GM12878 (cell line): ENCODE measurements around the gene ECT2. TPM values are rescaled to one million over a fixed set of nuclear protein-coding genes. Genes with fewer than 3 reads are reported as not detected.

Experiments used
- ATAC-seq: fragments of 200-7000 bp; cut with Tn5 transposase; 3 replicates; pipeline ENCODE4 v1.9.1; 2020; ENCODE audit warnings: mild to moderate bottlenecking, moderate library complexity
- BruUV-seq: library from RNA; stranded (reverse); fragments of 400-500 nt; replicated peaks from 2 replicates; lab custom pipeline; 2021; lab: Mats Ljungman, UMichigan
- CTCF ChIA-PET: fragments of 300-600 bp; sonication (Branson Sonifier 250); formaldehyde crosslinking; extraction: SDS; loops from one replicate; lab custom pipeline; 2021; ENCODE audit warnings: inconsistent platforms; lab: Yijun Ruan, JAX
- POLR2A ChIA-PET: fragments of 350-600 bp; formaldehyde crosslinking; extraction: SDS; loops from one replicate; lab custom pipeline; 2021; ENCODE audit warnings: inconsistent platforms; lab: Charles Lee
- RAD21 ChIA-PET: fragments of 300-600 bp; sonication (Branson Sonifier 250); formaldehyde crosslinking; loops from one replicate; lab custom pipeline; 2023; ENCODE audit warnings: antibody characterized with exemption; ENCODE audit not compliant: unreplicated experiment; lab: Charles Lee
- SMC1A ChIA-PET: fragments of 300-600 bp; sonication (Branson Sonifier 250); formaldehyde crosslinking; loops from one replicate; lab custom pipeline; 2023; ENCODE audit not compliant: unreplicated experiment, uncharacterized antibody; lab: Charles Lee
- DNase-seq: peaks from one replicate; pipeline ENCODE4 v3.0.0-alpha.2; 2011; ENCODE audit warnings: low read depth, low spot score
- FAIRE-seq: peaks from 3 replicates; lab custom pipeline; 2011; peaks lifted over from hg19 to GRCh38; lab: Jason Lieb, UNC
- H2AFZ ChIP-seq: 2 replicates; pipeline ENCODE4 v1.6.0; 2011; ENCODE audit warnings: low read depth, low read length, control low read depth; ENCODE audit not compliant: control insufficient read depth
- H3K27ac ChIP-seq: 2 replicates; pipeline ENCODE4 v1.5.1; 2011; ENCODE audit warnings: control low read depth; ENCODE audit not compliant: control insufficient read depth, insufficient read depth
- H3K27me3 ChIP-seq, 2 experiments: replicated peaks in 1 of 2; 2 replicates each; pipeline versions ENCODE4 v1.6.0 to v1.6.1; 2011; ENCODE audit warnings: low read length in 1 of 2; ENCODE audit not compliant: control insufficient read depth in 2 of 2, insufficient read depth in 2 of 2
- H3K36me3 ChIP-seq, 2 experiments: 2 replicates each; pipeline ENCODE4 v1.5.1; 2011; ENCODE audit warnings: low read length in 1 of 2; ENCODE audit not compliant: control insufficient read depth in 2 of 2, insufficient read depth in 2 of 2
- H3K4me1 ChIP-seq: 2 replicates; pipeline ENCODE4 v1.6.1; 2011; ENCODE audit warnings: mild to moderate bottlenecking, low read length, moderate library complexity, mixed read lengths; ENCODE audit not compliant: control insufficient read depth, insufficient read depth
- H3K4me2 ChIP-seq: 2 replicates; pipeline ENCODE4 v1.6.0; 2011; ENCODE audit warnings: control low read depth; ENCODE audit not compliant: control insufficient read depth, insufficient read depth
- H3K4me3 ChIP-seq: fragments of 200-600 bp; sonication (generic); 2 replicates; pipeline ENCODE4 v1.5.1; 2016
- H3K79me2 ChIP-seq: 2 replicates; pipeline ENCODE4 v1.6.0; 2011; ENCODE audit warnings: low read length; ENCODE audit not compliant: control insufficient read depth, insufficient read depth
- H3K9ac ChIP-seq: 2 replicates; pipeline ENCODE4 v1.8.0; 2011; ENCODE audit warnings: low read length, control low read depth, mixed read lengths; ENCODE audit not compliant: control insufficient read depth, insufficient read depth
- H3K9me3 ChIP-seq: replicated peaks from 3 replicates; pipeline ENCODE4 v1.5.1; 2011; ENCODE audit warnings: mild to moderate bottlenecking, low read length; ENCODE audit not compliant: control insufficient read depth, insufficient read depth
- H4K20me1 ChIP-seq: 2 replicates; pipeline ENCODE4 v1.6.0; 2011; ENCODE audit not compliant: control insufficient read depth, insufficient read depth
- BHLHE40 ChIP-seq, 2 experiments: fragments of 450-650 bp in 1 of 2; IDR thresholded peaks; 2 replicates each; pipeline ENCODE4 v1.6.1; 2011 to 2017; ENCODE audit warnings: low read depth in 2 of 2, borderline replicate concordance in 1 of 2, improper control_type of control experiment in 1 of 2, low read length in 1 of 2, mild to moderate bottlenecking in 1 of 2
- CHD2 ChIP-seq: IDR thresholded peaks from 2 replicates; pipeline ENCODE4 v1.6.1; 2011; ENCODE audit warnings: low read depth, low read length, improper control_type of control experiment, borderline replicate concordance
- DPF2 ChIP-seq: fragments of 450-650 bp; IDR thresholded peaks from 2 replicates; pipeline ENCODE4 v1.6.1; 2017; ENCODE audit warnings: mild to moderate bottlenecking
- EGR1 ChIP-seq, 2 experiments: IDR thresholded peaks; 1 replicate in 1 of 2; 2 replicates in 1 of 2; pipeline ENCODE4 v1.6.1; 2011 to 2012; ENCODE audit warnings: low read depth in 2 of 2, low read length in 2 of 2, borderline replicate concordance in 1 of 2, mild to moderate bottlenecking in 1 of 2, moderate library complexity in 1 of 2
- GABPA ChIP-seq: IDR thresholded peaks from 2 replicates; pipeline ENCODE4 v1.6.1; 2014; ENCODE audit warnings: antibody characterized with exemption, low read depth, mild to moderate bottlenecking, inconsistent platforms
- IKZF2 ChIP-seq, 2 experiments: fragments of 450-650 bp; IDR thresholded peaks; 2 replicates each; pipeline ENCODE4 v1.6.1; 2017; ENCODE audit warnings: mild to moderate bottlenecking in 2 of 2, moderate library complexity in 2 of 2
- MEF2A ChIP-seq: IDR thresholded peaks from 2 replicates; pipeline ENCODE4 v1.6.1; 2011; ENCODE audit warnings: low read depth, mild to moderate bottlenecking, low read length, moderate library complexity; ENCODE audit not compliant: insufficient read depth
- RBBP5 ChIP-seq: fragments of 200-600 bp; sonication (generic); conservative IDR thresholded peaks from 2 replicates; pipeline ENCODE4 v1.6.1; 2016
- RCOR1 ChIP-seq: conservative IDR thresholded peaks from 2 replicates; pipeline ENCODE4 v1.6.1; 2012; ENCODE audit warnings: low read depth, low read length, improper control_type of control experiment
- RFX5 ChIP-seq: IDR thresholded peaks from 2 replicates; pipeline ENCODE4 v1.6.1; 2011; ENCODE audit warnings: low read depth, low read length, improper control_type of control experiment
- SMARCA5 ChIP-seq: fragments of 450-650 bp; IDR thresholded peaks from 2 replicates; pipeline ENCODE4 v1.6.1; 2017; ENCODE audit warnings: mild to moderate bottlenecking
- SUPT20H ChIP-seq: IDR thresholded peaks from 2 replicates; pipeline ENCODE4 v1.6.1; 2011; ENCODE audit warnings: low read depth, mild to moderate bottlenecking, low read length, moderate library complexity, borderline replicate concordance; ENCODE audit not compliant: control insufficient read depth
- SUZ12 ChIP-seq: fragments of 200-600 bp; sonication (generic); IDR thresholded peaks from one replicate; pipeline ENCODE4 v1.6.1; 2018; ENCODE audit warnings: antibody characterized with exemption, mild to moderate bottlenecking; ENCODE audit not compliant: unreplicated experiment
- ZNF217 ChIP-seq: fragments of 450-650 bp; IDR thresholded peaks from 2 replicates; pipeline ENCODE4 v1.6.1; 2017; ENCODE audit warnings: antibody characterized with exemption, mild to moderate bottlenecking
- ZSCAN29 ChIP-seq: fragments of 450-650 bp; IDR thresholded peaks from 2 replicates; pipeline ENCODE4 v1.6.1; 2017; ENCODE audit warnings: mild to moderate bottlenecking, moderate library complexity
- ZZZ3 ChIP-seq: IDR thresholded peaks from 2 replicates; pipeline ENCODE4 v1.6.1; 2011; ENCODE audit warnings: low read depth; ENCODE audit not compliant: control insufficient read depth, insufficient read length
- WGBS: methylation state at CpG from one replicate; pipeline ENCODE4 v1.1.6; 2016; ENCODE audit warnings: low lambda C conversion rate; ENCODE audit not compliant: insufficient replicate concordance, insufficient coverage; ENCODE audit errors: missing lambda C conversion rate; 5-methylcytosine and 5-hydroxymethylcytosine counted together
- in situ Hi-C: fragments of 300-500 bp; cut with MboI; formaldehyde crosslinking; loops from 9 replicates; pipeline ENCODE4 v1.14.3; 2018; ENCODE audit warnings: mixed read lengths
- intact Hi-C: fragments of 100-400 bp; cut with micrococcal nuclease; formaldehyde crosslinking; loops from one replicate; pipeline ENCODE4 v1.14.2; 2022; ENCODE audit not compliant: unreplicated experiment
- polyA plus RNA-seq, 11 experiments: library from polyadenylated mRNA; depleted of rRNA in 4 of 11; unstranded in 6 of 11; stranded (reverse) in 5 of 11; fragments of >200 nt; fragmentation: Nextera tagmentation in 4 of 11; fragmentation: Illumina TruSeq in 1 of 11; extraction: Ambion mirVana in 4 of 11; extraction: Trizol in 1 of 11; gene quantifications; 1 replicate in 1 of 11; 2 replicates in 10 of 11; pipeline versions ENCODE4 v1.2.1 to v1.2.3, GENCODE V29; 2011 to 2016; ENCODE audit warnings: inconsistent platforms in 2 of 11, missing spikeins in 2 of 11, low read depth in 1 of 11
- total RNA-seq, 4 experiments: library from RNA; depleted of rRNA in 3 of 4; stranded (reverse); fragments of >200 nt in 3 of 4; fragmentation: Illumina TruSeq in 1 of 4; extraction: Trizol in 1 of 4; gene quantifications; 2 replicates each; pipeline versions ENCODE4 v1.2.1 to v1.2.3, GENCODE V29; 2013 to 2021
- TF ChIP-seq, protein P1 (sequence below): IDR thresholded peaks from 2 replicates; pipeline ENCODE4 v1.6.1; 2012; ENCODE audit warnings: low read length, inconsistent platforms
- TF ChIP-seq, protein P2 (sequence below): fragments of 450-650 bp; IDR thresholded peaks from 2 replicates; pipeline ENCODE4 v1.6.1; 2017; ENCODE audit warnings: borderline replicate concordance
- TF ChIP-seq, protein P3 (sequence below): IDR thresholded peaks from 2 replicates; pipeline ENCODE4 v1.6.1; 2011; ENCODE audit warnings: low read depth, mild to moderate bottlenecking, low read length, moderate library complexity, borderline replicate concordance; ENCODE audit errors: extremely low read depth
- TF ChIP-seq, protein P4 (sequence below): fragments of 450-650 bp; IDR thresholded peaks from 2 replicates; pipeline ENCODE4 v1.6.1; 2016; ENCODE audit warnings: mild to moderate bottlenecking

Gene ECT2
- total and polyA plus RNA-seq, 10 of the 15 experiments (the other 5 are each of a cell fraction or from before 2014, with no cell fraction given), result 21.5 to 47.8 (median 38.2) TPM

DNA sequence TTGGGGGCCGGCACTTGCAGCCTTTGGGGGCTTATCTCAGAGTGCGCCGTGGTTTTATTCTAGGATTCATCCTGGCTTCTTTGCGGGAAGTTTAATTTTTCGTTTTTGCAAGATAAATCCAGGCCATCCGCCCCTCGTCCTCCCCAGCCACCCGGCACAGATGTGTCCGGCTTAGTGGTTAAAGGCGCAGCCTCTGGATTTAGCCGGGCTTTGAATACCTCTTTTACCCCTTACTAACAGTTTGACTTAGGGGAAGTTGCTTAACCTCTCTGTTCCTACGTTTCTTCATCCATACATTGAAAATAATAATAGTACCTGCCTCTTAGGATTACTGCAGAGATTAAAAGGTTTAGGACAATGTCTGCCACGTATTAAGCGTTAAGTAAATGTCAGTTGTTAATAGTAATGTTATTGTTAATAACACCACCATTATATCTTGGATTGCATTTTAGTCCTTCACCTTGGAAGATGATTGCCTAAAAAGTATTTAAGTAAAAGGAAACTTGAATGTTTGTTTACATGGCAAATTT is 714 bp downstream of the ECT2 start:
- RAD21 ChIA-PET, result interaction anchor here (1.3 to 1.4 kb wide), 2 partner anchors 59 to 79 kb away, joined by 3 to 9 read pairs; no protein-coding TSS in a partner anchor
- no peak for DNase-seq
- CTCF ChIA-PET, result interaction anchor here (0.8 to 3.1 kb wide), 6 partner anchors 7 to 157 kb away, joined by 3 to 32 read pairs (median 4); no protein-coding TSS in a partner anchor
- TF ChIP-seq RFX5, result no peak
- no peak for TF ChIP-seq ZZZ3
- TF ChIP-seq, protein P1, sequence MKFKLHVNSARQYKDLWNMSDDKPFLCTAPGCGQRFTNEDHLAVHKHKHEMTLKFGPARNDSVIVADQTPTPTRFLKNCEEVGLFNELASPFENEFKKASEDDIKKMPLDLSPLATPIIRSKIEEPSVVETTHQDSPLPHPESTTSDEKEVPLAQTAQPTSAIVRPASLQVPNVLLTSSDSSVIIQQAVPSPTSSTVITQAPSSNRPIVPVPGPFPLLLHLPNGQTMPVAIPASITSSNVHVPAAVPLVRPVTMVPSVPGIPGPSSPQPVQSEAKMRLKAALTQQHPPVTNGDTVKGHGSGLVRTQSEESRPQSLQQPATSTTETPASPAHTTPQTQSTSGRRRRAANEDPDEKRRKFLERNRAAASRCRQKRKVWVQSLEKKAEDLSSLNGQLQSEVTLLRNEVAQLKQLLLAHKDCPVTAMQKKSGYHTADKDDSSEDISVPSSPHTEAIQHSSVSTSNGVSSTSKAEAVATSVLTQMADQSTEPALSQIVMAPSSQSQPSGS, result no peak
- TF ChIP-seq, protein P2, sequence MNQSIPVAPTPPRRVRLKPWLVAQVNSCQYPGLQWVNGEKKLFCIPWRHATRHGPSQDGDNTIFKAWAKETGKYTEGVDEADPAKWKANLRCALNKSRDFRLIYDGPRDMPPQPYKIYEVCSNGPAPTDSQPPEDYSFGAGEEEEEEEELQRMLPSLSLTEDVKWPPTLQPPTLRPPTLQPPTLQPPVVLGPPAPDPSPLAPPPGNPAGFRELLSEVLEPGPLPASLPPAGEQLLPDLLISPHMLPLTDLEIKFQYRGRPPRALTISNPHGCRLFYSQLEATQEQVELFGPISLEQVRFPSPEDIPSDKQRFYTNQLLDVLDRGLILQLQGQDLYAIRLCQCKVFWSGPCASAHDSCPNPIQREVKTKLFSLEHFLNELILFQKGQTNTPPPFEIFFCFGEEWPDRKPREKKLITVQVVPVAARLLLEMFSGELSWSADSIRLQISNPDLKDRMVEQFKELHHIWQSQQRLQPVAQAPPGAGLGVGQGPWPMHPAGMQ, result no peak
- no peak for TF ChIP-seq ZSCAN29
- TF ChIP-seq, protein P3, sequence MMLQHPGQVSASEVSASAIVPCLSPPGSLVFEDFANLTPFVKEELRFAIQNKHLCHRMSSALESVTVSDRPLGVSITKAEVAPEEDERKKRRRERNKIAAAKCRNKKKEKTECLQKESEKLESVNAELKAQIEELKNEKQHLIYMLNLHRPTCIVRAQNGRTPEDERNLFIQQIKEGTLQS, result no peak
- TF ChIP-seq IKZF2 (IDR thresholded peaks at IDR 0.05), result no peak
- no peak for TF ChIP-seq ZNF217
- TF ChIP-seq, protein P4, sequence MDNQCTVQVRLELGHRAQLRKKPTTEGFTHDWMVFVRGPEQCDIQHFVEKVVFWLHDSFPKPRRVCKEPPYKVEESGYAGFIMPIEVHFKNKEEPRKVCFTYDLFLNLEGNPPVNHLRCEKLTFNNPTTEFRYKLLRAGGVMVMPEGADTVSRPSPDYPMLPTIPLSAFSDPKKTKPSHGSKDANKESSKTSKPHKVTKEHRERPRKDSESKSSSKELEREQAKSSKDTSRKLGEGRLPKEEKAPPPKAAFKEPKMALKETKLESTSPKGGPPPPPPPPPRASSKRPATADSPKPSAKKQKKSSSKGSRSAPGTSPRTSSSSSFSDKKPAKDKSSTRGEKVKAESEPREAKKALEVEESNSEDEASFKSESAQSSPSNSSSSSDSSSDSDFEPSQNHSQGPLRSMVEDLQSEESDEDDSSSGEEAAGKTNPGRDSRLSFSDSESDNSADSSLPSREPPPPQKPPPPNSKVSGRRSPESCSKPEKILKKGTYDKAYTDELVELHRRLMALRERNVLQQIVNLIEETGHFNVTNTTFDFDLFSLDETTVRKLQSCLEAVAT, result no peak
- TF ChIP-seq RBBP5, result no peak
- TF ChIP-seq EGR1 (IDR thresholded peaks at IDR 0.05; ENCODE audit: borderline replicate concordance in 1 of 2, low read depth in 2 of 2, low read length in 2 of 2), result no peak
- TF ChIP-seq SMARCA5, result no peak
- TF ChIP-seq SUZ12, result no peak
- TF ChIP-seq RCOR1, result no peak
- no peak for TF ChIP-seq BHLHE40 (IDR thresholded peaks at IDR 0.05; ENCODE audit: borderline replicate concordance in 1 of 2, low read depth in 2 of 2, low read length in 1 of 2)
- TF ChIP-seq SUPT20H, result no peak
- TF ChIP-seq DPF2, result no peak
- no peak for TF ChIP-seq MEF2A
- no peak for TF ChIP-seq CHD2
- TF ChIP-seq GABPA, result no peak
- TF ChIP-seq, all 136 proteins: peak for 0
- Histone ChIP-seq H3K27me3 (no peaks in the 10 kb centered on the region), H2AFZ (peak overlapping the region; percentile 89), H4K20me1 (no peaks in the 10 kb centered on the region), H3K36me3 (peaks cover 0 to 4% of the 10 kb centered on the region in 2 experiments; a peak in 2 of 4 replicates), H3K79me2 (peaks cover 45% of the 10 kb centered on the region), H3K4me1 (no peaks in the 10 kb centered on the region), H3K9me3 (no peaks in the 10 kb centered on the region), H3K4me3 (peak overlapping the region; percentile 93), H3K27ac (peak overlapping the region; percentile 92), H3K4me2 (peak overlapping the region; percentile 75), H3K9ac (peak overlapping the region; percentile 96)
- BruUV-seq, result no TSS peak
- SMC1A ChIA-PET, result interaction anchor here (1.0 to 2.4 kb wide), 5 partner anchors 9 to 79 kb away, joined by 3 to 7 read pairs (median 4); no protein-coding TSS in a partner anchor
- in situ Hi-C loops (no loop called here), intact Hi-C loops (loop anchor here (2.0 kb wide), 1 partner anchor 78 kb away; no protein-coding TSS in a partner anchor)
- peak; percentile 52 for ATAC-seq
- no peak for FAIRE-seq
- POLR2A ChIA-PET, result interaction anchor here (1.2 to 1.7 kb wide), 2 partner anchors 40 to 41 kb away, joined by 3 to 4 read pairs; partner anchors contain the start of gene NCEH1
- 3% methylated on average over 14 of the region's 14 CpGs for WGBS
